Measurements from ENCODE around the gene KLHDC7A. TPM values are rescaled to one million over a fixed set of nuclear protein-coding genes. Genes with fewer than 3 reads are reported as not detected.

The KLHDC7A gene
- total RNA-seq, 6 donors from 2014 or later, result under 0.01 to 5.6 (median 1.8) TPM

DNA sequence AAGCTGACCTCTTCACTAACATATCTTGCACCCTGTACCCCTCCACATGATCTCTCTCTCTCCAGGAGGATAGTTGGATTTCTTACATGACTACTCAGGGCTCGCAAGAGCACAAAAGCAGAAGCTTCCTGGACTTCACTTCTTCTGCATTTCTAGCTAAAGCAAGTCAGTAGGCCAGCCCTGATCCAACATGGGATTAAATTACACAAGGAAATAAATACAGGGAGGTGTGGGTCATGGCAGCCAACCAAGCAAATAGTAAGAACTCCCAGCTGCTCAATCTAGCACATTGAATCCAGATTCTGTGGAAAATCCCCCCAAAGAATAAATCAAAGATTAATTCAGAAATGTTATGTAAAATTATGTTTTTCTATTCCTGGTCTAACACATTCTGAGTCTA is 33.3 kb downstream of the KLHDC7A start:
- H3K36me3 ChIP-seq, result no peaks in the 10 kb centered on the region
- WGBS, 2 donors, result 69 to 77% methylated on average over 1 of the region's 1 CpG

DNA sequence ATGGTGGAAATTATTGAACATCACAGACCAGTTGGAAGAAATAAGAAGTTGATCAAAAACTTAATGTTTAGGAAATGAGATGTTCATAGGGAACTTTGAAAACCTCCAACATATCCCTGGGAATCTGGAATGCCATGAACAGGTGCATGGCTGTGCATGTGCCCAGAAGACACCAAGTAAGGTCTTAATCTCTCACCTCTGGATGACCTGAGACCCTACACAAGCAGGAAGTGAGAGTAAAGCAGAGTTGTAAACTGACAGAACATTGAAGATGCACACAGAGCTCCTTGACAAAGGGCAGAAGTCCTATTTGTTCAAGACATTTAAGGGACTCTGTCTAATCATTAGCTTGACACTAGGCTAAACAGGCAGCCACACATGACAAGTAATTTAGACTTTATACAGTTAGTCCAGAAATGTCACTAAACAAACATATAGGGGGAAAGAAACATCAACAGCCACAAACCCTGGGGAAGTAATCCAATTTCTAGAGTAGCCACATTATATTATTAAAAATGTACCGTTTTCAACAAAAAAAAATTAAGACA is 34.5 kb downstream of the KLHDC7A start:
- no peak for DNase-seq
- TF ChIP-seq POLR2A (IDR thresholded peaks at IDR 0.05), result no peak
- no peak for TF ChIP-seq POLR2AphosphoS5 (IDR thresholded peaks at IDR 0.05)
- TF ChIP-seq, protein P1, sequence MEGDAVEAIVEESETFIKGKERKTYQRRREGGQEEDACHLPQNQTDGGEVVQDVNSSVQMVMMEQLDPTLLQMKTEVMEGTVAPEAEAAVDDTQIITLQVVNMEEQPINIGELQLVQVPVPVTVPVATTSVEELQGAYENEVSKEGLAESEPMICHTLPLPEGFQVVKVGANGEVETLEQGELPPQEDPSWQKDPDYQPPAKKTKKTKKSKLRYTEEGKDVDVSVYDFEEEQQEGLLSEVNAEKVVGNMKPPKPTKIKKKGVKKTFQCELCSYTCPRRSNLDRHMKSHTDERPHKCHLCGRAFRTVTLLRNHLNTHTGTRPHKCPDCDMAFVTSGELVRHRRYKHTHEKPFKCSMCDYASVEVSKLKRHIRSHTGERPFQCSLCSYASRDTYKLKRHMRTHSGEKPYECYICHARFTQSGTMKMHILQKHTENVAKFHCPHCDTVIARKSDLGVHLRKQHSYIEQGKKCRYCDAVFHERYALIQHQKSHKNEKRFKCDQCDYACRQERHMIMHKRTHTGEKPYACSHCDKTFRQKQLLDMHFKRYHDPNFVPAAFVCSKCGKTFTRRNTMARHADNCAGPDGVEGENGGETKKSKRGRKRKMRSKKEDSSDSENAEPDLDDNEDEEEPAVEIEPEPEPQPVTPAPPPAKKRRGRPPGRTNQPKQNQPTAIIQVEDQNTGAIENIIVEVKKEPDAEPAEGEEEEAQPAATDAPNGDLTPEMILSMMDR (IDR thresholded peaks at IDR 0.05), result no peak
- TF ChIP-seq EP300 (IDR thresholded peaks at IDR 0.05), result no peak
- ATAC-seq (ENCODE audit: low FRiP score in 2 of 2), result no peak
- Histone ChIP-seq H3K27ac (no peak overlapping the region), H3K4me1 (no peaks in the 10 kb centered on the region), H3K4me3 (no peak overlapping the region), H3K9me3 (peaks cover 14 to 21% (median 20%) of the 10 kb centered on the region in 4 donors), H3K27me3 (no peaks in the 10 kb centered on the region), H3K36me3 (no peaks in the 10 kb centered on the region)
- 76 to 85% methylated on average over 1 of the region's 1 CpG for WGBS, 2 donors

More for the DNA sequence above, 33.3 kb downstream of the KLHDC7A start:
- ATAC-seq (ENCODE audit: low FRiP score in 2 of 2) (no peak), DNase-seq (no peak)
- Histone ChIP-seq H3K27me3 (no peaks in the 10 kb centered on the region), H3K27ac (no peak overlapping the region), H3K4me1 (no peaks in the 10 kb centered on the region), H3K4me3 (no peak overlapping the region), H3K9me3 (peaks cover 14 to 21% (median 20%) of the 10 kb centered on the region in 4 donors)
- TF ChIP-seq POLR2AphosphoS5 (IDR thresholded peaks at IDR 0.05) (no peak), EP300 (IDR thresholded peaks at IDR 0.05) (no peak), POLR2A (IDR thresholded peaks at IDR 0.05) (no peak)
- TF ChIP-seq, protein P1 (IDR thresholded peaks at IDR 0.05), result no peak

DNA sequence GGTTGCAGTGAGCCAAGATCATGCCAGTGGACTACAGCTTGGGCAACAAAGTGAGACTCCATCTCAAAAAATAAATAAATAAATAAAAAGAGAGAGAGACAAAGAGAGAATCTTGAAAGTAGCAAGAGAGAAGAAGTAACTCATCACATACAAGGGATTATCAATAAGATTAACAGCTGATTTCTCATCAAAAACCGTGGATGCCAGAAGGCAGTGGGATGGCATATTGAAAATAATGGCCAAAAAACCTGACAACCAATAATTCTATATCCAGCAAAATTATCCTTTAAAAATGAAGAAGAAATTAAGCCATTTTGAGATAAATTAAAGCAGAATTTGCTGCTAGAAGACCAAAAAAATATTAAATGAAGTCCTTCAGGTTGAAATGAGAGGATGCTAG is 35.7 kb downstream of the KLHDC7A start:
- Histone ChIP-seq H3K27me3 (no peaks in the 10 kb centered on the region), H3K4me3 (no peak overlapping the region), H3K36me3 (no peaks in the 10 kb centered on the region), H3K4me1 (no peaks in the 10 kb centered on the region), H3K27ac (no peak overlapping the region), H3K9me3 (peaks cover 14 to 21% (median 20%) of the 10 kb centered on the region in 4 donors)
- TF ChIP-seq EP300 (IDR thresholded peaks at IDR 0.05) (no peak), POLR2AphosphoS5 (IDR thresholded peaks at IDR 0.05) (no peak), POLR2A (IDR thresholded peaks at IDR 0.05) (no peak)
- TF ChIP-seq, protein P1 (IDR thresholded peaks at IDR 0.05), result no peak
- DNase-seq (no peak), ATAC-seq (ENCODE audit: low FRiP score in 2 of 2) (no peak)
- 76 to 87% methylated on average over 1 of the region's 1 CpG for WGBS, 2 donors

DNA sequence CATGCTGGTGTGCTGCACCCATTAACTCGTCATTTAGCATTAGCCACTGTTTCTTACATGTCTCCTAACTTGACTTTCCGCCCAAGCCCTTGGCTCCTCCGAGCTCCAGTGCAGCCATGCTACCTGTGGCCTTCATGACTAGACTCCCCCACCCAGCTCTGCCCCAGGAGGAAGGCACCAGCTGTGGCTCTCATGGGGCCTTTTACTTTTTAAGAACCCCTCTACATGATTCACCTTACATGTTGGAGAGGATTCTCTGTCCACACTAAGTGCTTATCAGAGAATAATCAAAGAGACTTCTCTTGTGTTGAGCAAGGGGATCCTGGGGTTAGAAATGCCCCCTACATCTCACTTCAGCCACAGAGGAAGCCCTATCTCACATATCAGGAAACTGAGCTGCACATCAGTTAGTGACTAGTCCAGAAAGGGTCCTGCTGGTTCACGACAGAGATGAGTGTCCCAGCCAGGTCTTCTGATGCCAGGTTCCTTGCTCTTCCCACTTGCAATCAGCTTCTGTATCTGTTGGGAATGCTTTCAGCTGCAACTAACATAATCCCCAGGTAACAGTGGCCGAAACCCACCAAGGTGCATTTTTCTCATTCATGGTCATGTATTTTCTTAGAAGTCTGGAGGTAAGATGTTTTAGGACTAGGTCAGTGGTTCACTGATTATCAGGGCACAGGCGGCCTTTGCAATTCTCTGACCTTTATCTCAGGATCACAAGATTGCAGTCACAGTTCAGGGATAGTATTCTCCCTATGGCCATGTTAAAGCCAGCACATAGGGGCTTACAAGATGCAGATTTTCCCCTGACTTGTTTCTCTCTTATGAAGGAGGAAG is 45.9 kb downstream of the KLHDC7A start:
- H3K4me1 ChIP-seq, result no peaks in the 10 kb centered on the region
- H3K36me3 ChIP-seq, result no peaks in the 10 kb centered on the region
- H3K9me3 ChIP-seq, result no peaks in the 10 kb centered on the region
- ATAC-seq (ENCODE audit: low FRiP score in 2 of 2), result no peak
- 76 to 84% methylated on average over 5 to 6 of the region's 6 CpGs for WGBS, 2 donors
- DNase-seq, result no peak
- no peaks in the 10 kb centered on the region for H3K27me3 ChIP-seq
- H3K27ac ChIP-seq, result no peak overlapping the region
- no peak overlapping the region for H3K4me3 ChIP-seq
- TF ChIP-seq, protein P1 (IDR thresholded peaks at IDR 0.05), result no peak
- TF ChIP-seq POLR2A (IDR thresholded peaks at IDR 0.05) (no peak), POLR2AphosphoS5 (IDR thresholded peaks at IDR 0.05) (no peak), EP300 (IDR thresholded peaks at IDR 0.05) (no peak)

Measured in upper lobe of left lung (tissue), 6 donors.